HG03575 (cell line): ENCODE results near the gene WDR18.
"Not testable (repeated sequence)": the region's sequence is repeated elsewhere in the genome, so short reads cannot be mapped to it uniquely, and the experiment has no call there.

Experiments
- ATAC-seq: cut with Tn5 transposase; IDR thresholded peaks from one replicate; pipeline ENCODE4 v1.9.1; 2021; ENCODE audit not compliant: unreplicated experiment, insufficient number of reproducible peaks, low FRiP score; ENCODE audit errors: extremely low read depth

Gene WDR18

DNA sequence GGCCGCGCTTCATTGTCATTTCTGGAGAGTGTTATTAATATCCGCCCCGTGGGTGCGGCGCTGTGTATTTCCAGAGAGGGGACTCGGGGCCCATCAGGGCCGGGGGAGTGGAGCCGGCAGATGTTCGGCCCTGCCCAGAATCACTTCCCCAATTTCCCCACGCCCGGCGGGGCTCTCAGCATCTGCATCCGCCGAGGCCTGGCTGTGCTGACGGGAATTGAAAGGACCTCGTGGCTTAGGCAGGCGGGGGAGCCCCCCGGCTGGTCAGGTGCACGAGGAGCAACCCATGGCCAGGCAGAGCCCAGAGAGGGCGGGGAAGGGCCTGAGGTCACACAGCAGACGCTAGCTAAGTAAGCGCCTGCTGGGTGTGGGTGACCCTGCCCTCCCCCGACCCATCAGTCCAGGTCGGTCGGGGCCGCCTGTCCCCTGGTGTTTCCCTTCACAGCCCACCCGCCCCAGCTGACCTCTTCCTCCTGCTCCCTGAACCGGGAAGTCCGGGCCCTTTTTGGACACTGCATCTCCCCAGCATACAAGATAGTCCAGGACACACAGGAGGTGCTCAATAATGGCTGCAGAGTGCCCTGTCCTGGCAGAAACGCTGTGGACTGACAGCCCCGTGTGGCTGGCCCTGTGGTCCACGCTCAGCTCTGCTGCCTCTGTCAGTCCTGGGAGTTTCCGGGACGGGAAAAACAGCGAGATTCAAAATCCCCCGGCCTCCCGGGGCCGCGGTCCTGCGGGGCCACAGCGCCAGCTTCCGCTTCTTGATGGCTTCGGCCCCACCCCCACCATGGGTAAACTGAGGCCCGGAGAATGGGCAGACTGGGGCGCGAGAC, 36.2 kb upstream of the WDR18 start:
- ATAC-seq = no peak

DNA sequence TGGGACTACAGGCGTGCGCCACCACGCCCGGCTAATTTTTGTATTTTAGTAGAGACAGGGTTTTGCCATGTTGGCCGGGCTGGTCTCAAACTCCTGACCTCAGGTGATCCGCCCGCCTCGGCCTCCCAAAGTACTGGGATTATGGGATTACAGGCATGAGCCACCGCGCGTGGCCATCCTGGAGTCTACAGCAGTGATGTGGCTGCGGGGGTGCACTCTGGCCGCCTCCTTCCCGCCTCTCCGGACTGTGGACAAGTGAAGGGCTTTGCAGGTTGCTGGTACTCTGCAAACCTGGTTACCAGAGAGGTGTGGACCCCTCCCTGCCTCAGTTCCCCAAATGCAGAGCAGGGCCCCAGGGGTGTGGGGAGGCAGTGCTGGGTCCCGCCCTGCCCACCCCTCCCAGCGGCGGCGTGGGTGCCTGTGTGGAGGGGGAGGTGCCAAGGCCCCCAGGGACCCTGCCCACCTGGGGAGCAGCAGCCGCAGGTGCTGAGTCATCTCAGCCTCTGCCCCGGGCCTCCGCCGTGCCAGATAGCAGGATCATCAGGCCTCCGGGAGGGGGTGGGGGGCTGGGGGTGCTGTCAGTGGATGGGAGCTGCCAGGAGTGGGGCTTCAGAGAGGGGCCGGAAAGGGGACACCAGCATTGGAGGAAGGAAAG, 35.2 kb upstream of the WDR18 start:
- ATAC-seq = no peak

DNA sequence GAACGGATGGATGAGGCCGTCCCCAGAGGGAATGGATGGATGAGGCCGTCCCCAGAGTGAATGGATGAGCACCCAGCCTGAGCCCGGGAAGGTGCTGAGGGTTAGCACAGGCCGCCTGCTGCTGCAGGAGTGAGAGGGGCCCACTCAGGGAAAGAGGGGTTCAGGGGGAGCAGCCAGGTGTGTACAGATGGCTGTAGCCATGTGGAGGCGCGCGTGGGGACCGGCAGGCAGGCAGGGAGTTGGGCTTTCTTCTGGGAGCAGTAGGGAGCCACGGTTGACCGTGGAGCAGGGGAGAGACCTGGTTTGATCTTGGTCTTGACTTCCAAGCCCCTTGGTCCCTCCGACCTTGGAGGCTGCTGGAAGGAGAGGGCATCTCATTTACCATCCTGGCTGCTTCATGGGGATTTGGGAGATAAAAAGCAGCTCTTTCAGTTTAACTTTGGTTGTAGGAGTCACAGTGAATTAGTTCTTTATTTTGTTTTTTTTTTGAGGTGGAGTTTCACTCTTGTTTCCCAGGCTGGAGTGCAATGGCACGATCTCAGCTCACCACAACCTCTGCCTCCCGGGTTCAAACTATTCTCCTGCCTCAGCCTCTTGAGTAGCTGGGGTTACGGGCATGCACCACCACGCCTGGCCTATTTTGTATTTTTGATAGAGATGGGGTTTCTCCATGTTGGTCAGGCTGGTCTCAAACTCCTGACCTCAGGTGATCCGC, 33.6 kb upstream of the WDR18 start:
- no peak for ATAC-seq

DNA sequence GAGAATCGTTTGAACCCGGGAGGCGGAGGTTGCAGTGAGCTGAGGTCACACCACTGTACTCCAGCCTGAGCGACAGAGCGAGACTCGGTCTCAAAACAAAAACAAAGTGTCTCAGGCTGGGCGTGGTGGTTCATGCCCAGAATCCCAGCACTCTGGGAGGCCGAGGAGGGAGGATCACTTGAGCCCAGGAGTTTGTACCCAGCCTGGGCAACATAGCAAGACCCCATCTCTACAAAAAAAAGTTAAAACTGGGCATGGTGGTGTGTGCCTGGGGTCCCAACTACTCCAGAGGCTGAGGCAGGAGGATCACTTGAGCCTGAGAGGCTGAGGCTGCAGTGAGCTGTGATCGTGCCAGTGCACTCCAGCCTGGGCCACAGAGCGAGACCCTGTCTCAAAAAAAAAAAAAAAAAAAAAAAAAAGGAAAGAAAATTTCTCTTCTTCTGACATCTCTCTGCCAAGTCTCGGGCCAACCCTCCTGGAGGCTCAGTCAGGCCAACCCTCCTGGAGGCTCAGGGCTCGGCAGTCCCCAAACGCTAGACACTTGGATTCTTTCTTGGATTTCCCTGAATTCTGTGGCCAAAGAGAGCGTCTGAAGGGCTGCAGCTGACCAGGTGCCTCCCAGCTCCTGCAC, 32.0 kb upstream of the WDR18 start:
- ATAC-seq = no peak

DNA sequence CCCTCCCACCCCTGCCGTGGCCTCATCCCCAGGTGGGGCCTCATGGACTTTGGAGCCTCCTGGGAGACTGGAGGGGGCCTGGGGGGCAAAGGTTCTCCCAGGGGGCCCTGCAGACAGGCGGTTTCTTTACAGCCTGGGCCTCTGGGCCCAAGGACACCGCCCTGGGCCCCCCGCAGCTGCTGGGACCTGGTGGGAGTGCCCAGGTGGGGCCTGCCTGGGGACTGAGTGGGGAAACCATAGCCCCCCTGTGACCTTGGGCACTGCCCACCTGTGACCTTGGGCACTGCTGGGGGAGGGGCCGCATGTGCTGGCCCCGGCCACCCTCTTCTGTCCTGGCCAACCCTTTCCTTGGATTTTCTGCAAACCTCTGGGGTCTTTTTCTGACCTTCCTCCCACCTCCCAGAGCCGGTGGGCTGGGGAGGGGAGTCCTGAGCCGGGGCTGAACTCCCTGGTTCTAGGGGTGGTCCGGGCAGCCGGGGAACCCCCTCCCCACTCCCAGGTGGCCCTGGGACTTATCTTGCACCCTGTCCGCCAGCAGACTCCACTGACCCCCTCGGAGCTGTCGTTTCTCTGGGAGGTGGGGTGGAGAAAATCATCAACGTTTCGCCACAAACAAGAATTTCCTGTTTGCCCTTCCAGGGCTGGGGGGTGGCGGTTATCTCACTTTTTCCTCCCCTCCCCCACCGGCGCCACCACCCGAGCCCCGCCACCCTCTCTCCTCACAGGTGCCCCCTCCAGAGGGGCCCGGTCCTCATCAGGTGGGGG, 31.3 kb upstream of the WDR18 start:
- no peak for ATAC-seq

DNA sequence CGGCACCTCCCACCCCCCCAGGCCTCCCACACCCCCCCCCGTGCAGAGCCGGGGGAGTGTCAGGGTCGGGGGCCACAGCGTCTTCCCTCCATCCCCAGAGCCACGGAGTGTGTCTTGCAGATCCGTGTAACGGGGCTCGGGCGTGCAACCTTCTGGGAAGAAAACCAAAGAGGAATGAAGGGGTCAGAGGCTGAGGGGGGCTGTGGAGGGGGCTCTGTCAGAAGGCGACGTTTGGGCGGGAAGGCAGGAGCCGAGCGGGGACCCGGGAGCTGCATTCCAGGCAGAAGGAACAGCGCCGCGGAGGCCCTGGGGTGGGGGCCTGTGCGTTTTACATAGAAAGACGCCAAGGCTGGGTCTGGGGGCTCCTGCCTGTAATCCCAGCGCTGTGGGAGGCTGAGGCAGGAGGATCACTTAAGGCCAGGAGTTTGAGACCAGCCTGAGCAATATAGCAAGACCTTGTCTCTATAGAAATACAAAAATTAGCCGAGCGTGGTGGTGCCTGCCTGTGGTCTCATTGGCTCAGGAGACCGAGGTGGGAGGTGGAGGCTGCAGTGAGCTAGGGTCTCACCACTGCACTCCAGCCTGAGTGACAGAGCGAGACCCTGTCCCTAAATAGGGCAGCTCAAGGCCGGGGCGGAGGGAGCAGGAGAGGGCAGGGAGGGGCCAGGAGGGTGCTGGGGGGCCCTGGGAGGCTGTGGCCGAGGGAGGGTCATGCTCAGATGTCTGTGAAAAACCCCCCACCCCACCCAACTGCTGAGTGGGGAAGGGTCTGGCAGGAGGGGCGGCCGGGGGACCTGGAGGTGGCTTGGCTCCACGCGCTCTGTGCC, 30.5 kb upstream of the WDR18 start:
- ATAC-seq = no peak

DNA sequence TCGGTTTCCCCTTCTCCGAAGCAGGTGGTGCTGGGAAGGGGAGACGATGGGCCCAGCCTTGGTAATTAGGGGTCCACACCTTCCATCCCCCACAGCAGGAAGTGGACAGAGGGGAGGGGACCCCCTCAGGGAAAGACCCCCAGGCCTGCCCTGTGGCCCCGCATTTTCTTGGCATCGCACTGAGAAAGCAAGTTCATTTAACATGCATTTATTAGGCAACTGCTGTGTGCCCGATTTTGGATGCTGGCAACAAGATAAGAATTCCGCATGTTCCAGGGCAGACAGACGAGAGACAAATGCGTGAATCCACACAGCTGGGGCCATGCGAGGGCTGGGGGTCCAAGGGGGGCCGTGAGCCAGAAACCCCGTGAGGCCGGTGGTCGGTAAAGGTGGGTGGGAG, 29.9 kb upstream of the WDR18 start:
- no peak for ATAC-seq

DNA sequence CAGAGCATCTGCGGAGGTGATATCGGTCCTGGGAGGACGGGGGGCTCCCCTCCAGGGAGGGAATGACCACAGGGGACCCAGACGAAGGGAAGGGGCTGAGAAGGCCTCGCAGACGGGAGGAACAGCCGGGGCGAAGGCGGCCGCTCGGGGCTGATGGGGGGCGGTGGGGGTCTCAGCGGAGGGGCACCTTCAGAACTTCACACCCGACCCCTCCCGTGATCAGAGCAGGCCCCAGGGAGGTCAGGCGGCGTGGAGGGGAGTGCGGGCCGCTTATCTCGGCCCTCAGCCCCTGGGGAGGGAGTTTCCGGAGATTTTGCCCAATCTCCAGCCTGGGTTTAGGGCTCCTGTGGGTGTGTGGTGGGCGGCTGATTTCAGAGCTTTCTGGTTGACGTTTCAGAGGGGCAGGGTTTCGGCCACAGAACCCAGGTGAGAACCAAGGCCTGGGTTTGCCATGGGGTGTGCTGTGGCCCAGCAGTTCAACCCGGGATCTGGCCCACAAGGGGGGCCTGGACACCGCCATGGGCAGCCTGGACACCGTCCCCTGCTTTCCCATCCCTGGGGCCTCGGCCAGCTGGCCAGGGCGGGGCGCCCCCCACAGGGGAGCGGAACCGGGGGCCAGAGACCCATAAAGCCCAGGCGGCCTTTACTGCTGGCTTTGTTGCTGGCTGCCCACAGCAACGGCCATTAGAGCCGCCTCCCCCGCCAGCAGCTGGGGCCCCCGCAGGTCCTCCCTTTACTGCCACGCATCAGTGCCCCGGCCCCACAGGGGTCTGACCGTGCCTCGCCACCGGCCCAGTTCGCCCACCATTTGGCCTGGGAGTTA, 29.3 kb upstream of the WDR18 start:
- ATAC-seq = no peak

DNA sequence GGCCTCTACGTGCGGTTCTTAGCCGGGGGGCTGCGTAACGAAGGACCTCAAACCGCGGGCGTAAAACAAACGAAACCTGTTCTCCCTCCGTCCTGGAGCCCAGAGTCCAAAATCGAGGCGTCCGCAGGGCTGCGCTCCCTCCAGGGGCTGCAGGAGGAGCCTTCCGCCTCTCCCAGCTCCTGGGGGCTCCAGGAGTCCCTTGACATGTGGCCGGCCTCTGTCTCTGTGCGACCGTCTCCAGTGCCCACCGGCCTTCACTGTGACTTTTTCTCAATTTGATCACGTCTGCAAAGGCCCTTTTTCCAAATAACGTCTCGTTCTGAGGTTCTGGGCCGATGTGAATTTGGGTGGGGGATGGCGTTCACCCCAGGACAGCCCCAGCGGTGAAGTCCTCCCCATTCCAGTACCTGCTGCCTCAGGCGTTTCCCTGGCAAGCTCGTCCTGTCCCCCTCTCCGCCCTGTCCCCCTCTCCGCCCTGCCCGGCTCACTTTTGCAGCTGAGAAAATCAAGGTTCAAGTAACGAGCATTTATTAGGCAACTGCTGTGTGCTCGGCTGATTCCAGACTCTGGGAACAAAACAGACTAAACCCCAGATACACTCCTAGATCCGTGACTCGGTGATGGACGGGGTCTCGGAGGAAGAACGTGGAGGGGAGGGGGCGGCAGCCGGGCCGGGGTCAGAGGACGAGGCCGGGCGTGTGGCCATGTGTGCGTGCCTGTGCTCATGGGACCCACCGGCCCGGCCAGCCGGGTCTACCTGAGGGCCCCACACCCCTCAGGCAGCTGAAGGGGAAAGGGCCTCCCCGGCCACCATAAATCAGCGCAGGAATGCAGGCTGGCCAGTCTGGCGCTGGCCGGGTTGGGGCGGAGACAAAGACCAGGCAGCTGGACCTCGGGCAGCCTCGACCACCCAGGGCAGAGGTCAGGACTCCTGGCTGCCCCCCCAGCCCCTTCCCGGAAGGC, 28.1 kb upstream of the WDR18 start:
- no peak for ATAC-seq

DNA sequence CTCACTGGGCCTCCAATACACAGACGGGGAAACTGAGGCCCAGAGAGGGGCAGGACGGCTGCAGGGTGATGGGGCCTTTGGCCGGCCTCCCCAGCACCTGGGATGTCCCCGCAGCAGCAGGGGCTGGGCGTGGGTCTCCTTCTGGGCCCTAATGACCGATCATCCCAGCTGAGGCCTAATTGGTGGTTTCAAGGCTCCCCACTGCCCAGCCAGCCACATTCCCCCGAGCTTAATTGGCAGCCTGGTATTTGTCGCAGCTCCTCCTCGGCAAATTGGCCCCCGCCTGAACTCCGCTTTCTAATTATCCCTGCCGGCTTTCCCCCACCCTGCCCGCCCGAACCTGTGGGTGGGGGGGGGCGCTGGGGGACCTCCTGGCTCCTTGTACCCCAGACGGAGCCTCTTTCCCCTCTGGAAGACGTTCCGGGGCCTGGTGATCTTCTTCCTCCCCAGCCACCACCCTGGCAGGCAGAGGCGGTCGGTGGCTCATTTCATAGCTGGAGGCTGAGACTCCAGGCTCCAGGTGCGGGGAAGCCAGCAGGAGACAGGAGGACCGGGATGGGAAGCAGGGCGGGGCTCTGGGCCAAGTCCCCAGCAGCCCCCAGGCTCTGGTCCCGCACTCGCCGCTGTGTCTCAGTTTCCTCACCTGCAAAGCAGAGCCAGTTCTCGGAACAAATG, 27.2 kb upstream of the WDR18 start:
- ATAC-seq = no peak

DNA sequence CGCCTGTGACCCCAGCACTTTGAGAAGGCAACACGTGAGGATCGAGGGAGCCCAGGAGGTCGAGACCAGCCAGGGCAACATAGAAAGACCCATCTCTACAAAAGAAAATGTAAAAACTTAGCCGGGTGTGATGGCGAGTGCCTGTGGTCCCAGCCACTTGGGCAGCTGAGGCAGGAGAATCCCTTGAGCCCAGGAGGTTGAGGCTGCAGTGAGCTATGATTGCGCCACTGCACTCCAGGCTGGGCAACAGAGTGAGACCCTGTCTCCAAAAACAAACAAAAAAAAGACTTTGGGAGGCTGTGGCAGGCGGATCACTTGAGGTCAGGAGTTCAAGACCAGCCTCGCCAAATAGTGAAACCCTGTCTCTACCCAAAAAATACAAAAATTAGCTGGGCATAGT, 26.6 kb upstream of the WDR18 start:
- not testable (repeated sequence) for ATAC-seq

DNA sequence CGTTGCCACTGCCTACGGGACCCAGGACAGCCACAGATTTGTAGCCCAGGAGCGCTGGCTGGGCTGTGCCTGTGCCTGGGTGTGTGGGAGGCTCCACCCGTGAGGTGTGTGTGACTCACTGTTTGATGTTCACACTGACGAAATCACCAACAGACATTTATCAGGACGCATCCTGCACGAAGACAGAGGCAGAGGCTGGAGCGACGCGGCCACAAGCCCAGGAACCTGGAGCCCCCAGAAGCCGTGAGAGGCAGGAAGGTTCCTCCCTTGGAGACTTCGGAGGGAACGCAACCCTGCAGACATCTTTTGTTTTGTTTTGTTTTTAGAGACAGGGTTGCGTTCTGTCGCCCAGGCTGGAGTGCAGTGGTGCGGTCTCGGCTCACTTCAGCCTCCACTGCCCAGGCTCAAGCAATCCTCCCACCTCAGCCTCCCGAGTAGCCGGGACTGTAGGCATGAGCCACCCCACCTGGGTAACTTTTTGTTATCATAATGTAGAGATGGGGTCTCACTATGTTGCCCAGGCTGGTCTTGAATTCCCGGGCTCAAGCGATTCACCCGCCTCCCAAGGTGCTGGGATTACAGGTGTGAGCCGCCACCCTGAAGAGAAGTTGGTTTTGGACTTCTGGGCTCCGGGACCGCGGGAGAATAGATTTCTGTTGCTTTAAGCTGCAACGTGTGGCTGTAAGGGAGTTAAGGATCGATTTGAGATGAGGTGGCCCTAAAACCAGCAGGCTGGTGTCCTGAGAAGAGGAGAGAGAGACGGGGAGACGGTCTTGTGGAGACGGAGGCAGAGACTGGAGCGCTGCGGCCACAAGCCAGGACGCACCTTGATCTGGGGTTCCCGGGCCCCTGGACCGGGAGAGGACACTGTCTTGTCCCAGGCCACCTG, 24.9 kb upstream of the WDR18 start:
- ATAC-seq = no peak

DNA sequence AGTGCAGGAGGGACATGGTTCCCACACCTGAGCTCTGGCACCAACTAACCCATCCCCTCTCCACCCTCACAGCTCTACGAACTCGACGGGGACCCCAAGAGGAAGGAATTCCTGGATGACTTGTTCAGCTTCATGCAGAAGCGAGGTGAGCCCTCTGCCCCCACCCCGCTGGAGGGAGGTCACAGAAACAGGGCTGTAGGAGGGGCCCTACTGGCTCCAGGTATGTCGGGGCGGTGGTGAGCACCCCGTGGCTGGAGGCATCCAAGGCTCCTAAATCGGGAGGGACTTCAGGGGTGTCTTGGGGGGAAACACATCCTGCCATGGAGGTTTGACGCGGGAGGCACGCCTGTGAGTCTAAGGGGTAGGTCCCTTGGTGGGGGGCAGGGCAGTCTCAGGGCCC, 24.1 kb upstream of the WDR18 start:
- ATAC-seq = no peak

DNA sequence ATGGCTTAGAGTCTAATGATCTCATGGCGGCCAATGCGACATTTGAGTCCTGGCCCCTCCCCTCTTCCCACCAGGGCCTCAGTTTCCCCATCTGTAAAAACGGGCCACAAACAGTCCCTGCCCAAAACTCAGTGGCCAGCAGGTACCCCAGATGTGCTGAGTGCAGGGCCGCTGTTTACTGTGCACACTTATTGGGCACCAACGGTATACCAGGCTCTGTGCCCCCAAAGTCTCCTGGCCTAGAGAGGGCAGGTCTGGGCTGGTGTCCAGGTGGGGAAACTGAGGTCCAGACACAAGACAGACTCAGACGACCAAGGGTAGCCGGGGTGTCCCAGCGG, 23.6 kb upstream of the WDR18 start:
- no peak for ATAC-seq
